Measurements from ENCODE around the gene ASPDH.

ASPDH gene

DNA sequence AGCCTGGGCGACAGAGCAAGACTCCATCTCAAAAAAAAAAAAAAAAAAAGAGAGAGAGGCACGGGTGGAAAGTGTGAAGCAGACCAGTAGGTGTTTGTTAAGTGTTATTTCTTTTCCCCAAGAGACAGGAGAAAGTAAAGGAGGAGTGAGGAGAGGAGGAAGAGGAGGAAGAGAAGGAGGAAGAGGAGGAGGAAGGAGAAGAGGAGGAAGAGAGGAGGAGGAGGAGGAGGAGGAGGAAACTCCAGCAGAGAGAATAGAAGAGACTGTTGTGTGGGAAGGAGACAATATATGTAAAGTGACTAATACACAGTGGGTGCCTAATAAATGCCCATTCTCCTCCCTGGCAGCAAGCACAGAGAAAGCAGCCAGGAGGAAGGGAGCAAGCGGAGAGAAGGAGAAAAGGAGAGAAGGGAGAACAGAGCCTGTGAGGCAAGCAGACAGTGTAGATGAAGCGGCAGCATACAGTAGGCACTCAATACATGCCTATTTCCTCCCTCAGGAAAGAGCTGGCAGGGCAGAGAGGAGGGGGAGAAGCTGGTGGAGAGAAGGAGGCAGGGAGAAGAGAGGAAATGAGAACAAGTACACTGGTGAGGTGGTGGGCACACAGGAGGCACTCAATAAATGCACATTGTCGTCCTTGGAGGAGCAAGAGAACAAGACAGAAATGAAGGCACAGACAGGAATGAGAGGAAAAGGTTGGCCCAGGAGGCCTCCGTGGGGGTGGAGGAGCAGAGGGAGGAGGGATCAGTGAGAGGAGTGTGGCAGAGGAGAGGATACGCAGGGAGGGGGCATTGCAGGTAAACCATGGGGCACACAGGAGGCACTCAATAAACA, 19.3 kb downstream of the ASPDH start:
- no peak for DNase-seq

DNA sequence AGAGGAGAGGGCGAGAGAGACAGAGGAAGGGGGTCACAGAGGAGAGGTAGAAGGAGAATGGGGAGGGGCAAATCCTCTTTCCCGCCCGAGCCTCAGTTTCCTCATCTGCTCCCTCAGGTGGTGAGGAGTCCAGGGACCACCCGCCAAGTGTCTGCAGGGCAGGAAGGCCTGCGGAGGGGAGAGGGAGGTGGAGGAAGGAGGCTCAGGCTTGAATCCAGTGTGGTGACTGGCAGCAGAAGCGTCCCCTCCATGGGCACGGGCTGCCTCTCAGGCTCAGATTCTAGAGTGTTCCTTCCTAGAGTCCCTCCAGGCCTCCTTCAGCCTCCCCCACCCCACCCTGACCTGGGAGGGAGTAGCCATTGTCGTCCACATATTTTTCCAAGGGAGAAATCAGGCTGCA, 20.5 kb downstream of the ASPDH start:
- DNase-seq = no peak

GRCh38 chr19:50492303-50493052, 21.2 kb downstream of the ASPDH start:
- no peak for DNase-seq

GRCh38 chr19:50490991-50491472, 22.7 kb downstream of the ASPDH start:
- DNase-seq = no peak

- DNase-seq = no peak
Measured at GRCh38 chr19:50490411-50490811, 23.3 kb downstream of the ASPDH start.

DNA sequence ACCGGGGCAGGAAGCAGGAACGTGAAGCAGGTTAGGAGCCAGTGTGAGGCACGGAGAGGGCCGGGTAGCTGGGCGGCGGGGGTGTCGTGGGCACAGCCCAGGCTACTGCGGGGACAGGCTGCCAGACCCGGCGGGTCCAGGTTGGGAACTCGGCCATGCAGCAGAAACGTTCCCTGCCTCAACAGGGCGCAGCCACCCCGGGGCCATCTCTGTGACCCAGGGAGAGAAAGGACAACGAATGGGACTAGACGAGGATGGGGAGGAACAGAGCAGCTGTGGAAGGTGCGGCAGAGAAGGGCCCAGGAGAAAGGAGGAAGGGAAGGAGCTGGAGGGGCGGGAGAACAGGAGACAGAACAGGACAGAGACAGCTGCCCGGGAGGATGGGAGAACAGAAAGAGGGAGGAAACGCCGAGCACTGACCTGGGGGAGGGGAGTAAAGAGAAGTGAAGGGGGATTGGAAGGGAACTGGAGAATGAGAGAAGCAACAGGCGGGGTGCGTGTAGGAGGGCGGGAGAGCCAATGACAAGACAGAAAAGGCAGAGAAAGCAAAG, 24.2 kb downstream of the ASPDH start:
- no peak for DNase-seq

- DNase-seq = no peak
Measured at GRCh38 chr19:50488389-50489194, 25.1 kb downstream of the ASPDH start.

- DNase-seq = no peak
Measured at GRCh38 chr19:50486823-50487515, 26.7 kb downstream of the ASPDH start.

DNA sequence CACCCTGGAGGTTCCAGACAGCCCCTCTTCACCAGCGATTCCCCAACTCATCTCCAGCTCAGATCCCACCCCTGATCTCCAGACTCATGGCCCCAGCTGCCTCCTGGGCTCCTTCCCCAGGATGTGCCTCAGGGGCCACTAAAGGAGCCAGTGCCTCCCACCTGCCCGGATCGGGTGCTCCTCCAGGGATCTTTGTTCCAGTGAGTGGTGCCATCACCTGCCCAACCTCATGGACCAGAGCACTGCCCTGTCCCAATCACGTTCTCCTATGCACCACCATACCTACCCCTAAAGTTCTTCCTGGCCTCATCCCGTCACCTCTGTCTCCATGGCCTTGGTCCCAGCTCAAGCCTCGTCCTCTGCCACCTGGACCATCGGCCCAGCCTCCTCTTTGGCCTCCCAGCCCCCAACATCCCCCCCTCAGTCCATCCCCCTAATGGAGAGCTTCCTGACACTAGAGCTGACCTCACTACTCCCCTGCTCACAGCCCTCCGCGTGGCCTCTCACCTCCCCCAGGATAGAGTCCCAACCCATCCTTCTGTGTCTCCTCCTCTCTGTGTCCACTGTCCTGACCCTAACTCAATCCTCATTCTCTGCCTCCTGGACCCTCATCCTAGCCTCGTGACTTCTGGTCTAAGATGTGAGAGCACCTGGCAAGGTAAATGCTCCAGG, 28.3 kb downstream of the ASPDH start:
- no peak for DNase-seq

DNA sequence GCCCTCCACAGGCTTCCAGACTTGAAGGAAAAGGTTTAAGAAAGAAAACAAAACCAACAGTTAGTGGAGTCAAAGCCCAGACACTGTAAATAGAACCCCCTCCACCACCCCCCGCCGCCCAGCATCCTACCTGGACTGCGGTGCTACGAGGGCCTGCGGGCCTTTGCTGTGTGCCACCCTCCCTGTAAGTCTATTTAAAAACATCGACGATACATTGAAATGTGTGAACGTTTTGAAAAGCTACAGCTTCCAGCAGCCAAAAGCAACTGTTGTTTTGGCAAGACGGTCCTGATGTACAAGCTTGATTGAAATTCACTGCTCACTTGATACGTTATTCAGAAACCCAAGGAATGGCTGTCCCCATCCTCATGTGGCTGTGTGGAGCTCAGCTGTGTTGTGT, 30.8 kb downstream of the ASPDH start:
- DNase-seq = no peak

- no peak for DNase-seq
Measured at GRCh38 chr19:50482271-50482855, 31.4 kb downstream of the ASPDH start.

DNA sequence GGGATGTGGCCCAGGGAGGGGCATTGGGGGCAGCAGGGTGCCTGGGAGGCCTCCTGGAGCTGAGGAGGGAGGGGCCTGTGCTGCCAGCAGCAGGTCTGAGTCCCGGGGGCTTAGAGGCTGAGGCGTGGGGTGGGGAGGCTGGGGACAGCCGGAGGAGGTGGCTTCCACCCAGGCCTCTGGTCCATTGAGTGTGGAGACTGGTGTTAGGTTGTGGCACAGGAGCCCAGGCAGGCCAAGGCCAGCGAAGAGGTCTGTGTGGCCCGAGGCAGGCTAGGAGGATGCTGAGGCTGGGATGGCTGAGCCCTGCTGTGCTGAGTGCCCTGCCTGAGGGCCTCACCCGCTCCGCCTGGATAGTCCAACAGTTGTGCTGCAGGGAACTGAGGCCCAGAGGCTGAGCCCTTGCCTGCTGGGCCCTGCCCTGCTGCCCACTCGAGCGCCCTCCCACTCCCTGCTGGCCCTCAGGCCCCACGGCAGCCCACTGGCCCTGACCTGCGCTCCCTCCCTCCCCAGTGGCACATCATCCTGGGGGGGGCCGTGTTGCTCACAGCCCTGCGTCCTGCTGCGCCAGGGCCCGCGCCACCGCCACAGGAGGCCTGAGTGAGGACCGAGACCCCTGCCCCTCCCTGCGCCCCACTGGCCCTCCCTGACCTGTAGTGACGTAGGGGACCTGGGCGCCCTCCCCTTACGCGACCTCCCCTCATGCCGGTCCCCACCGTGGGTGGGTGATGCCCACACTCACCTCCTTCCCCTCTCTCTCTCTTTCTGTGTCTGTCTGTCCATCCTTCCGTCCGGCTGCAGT, 32.2 kb downstream of the ASPDH start:
- no peak for DNase-seq

GRCh38 chr19:50480281-50481111, 33.2 kb downstream of the ASPDH start:
- no peak for DNase-seq

DNA sequence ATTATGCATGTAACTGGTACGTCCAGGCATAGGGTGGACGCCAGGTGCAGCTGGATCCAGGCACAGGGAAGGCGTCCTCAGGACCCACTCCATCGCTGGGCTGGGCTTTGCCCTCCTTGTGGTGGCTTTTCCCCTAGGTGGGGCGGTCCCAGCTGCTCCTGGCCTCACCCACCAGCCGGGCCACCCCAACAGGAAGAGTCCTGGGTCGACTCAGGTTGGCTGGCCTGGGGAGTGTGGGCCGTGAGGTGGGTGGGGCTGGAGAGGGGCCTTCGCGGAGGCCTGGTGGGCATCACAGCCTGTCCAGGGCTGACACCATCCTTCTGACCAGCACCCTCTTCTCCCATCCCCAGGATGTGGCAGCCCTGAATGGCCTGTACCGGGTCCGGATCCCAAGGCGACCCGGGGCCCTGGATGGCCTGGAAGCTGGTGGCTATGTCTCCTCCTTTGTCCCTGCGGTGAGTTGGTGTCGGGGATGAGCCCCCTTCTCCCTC, 33.9 kb downstream of the ASPDH start:
- DNase-seq = no peak

DNA sequence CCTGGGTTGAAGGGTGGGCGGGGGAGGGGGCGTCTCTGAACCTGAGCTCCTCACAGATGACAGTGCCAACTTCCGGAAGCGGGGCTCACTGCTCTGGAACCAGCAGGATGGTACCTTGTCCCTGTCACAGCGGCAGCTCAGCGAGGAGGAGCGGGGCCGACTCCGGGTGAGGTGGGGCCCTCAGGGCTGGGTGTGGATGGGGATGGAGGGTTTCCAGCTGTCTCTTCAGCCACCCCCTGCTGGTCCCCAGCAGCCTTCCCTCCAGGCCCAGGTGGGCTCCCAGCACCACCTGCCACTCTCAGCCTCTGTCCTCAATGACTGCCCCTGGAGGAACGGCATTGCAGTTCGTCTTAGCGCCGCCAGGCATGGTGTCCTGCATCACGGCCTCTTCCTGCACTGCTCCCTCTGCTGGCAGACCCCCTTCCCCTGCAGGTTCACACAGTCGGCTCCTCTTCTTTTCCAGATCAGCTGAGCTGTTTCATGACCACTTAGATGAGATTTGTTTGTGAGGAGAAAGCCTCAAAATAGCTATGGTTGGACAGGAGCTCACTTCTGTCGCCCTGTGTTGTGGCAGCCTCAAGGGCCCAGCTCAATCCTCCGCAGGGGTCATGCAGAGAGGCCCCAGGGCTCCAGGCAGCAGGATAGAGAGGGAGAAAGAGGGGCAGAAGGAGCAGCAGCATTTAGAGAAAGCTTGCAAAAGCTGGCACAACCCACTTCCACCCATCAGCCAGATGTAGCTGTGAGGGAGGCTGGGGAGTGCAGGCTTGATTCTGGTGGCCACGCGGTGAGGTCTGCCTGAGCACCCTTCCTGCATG, 34.6 kb downstream of the ASPDH start:
- DNase-seq = no peak

- DNase-seq = no peak
Measured at GRCh38 chr19:50477751-50478515, 35.8 kb downstream of the ASPDH start.

DNA sequence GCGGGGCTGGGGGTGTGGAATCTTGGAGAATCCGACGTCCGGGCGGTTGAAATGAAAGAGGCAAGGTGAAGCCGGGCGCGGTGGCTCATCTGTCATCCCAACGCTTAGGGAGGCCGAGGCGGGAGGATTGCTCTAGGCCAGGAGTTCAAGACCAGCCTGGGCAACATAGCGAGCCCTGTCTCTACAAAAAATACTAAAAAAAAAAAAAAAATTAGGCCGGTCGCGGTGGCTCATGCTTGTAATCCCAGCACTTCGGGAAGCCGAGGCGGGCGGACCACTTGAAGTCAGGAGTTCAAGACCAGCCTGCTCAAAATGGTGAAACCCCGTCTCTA, 36.8 kb downstream of the ASPDH start:
- DNase-seq = no peak

Data from amniotic stem cell (primary cell).